Glutamatergic neuron (in vitro differentiated cells): ENCODE measurements around the gene GAPVD1. TPM values are rescaled to one million over a fixed set of nuclear protein-coding genes. Genes with fewer than 3 reads are reported as not detected.

Experiments used
- DNase-seq: peaks from one replicate; pipeline ENCODE4 v3.0.0; 2022
- H3K27ac Mint-ChIP-seq: one replicate; pipeline ENCODE4 v1.8.0; 2020; ENCODE audit warnings: mild to moderate bottlenecking, mixed read lengths, inconsistent platforms; ENCODE audit not compliant: unreplicated experiment
- H3K27me3 Mint-ChIP-seq: one replicate; pipeline ENCODE4 v1.8.0; 2020; ENCODE audit warnings: mild to moderate bottlenecking, moderate library complexity, mixed read lengths, inconsistent platforms; ENCODE audit not compliant: unreplicated experiment
- H3K36me3 Mint-ChIP-seq: one replicate; pipeline ENCODE4 v1.8.0; 2020; ENCODE audit warnings: mild to moderate bottlenecking, mixed read lengths, inconsistent platforms; ENCODE audit not compliant: unreplicated experiment
- H3K4me1 Mint-ChIP-seq: one replicate; pipeline ENCODE4 v1.8.0; 2020; ENCODE audit warnings: mild to moderate bottlenecking, low read depth, mixed read lengths, inconsistent platforms; ENCODE audit not compliant: unreplicated experiment
- H3K4me3 Mint-ChIP-seq: one replicate; pipeline ENCODE4 v1.8.0; 2020; ENCODE audit warnings: mild to moderate bottlenecking, mixed read lengths, inconsistent platforms; ENCODE audit not compliant: unreplicated experiment
- H3K9me3 Mint-ChIP-seq: one replicate; pipeline ENCODE4 v1.8.0; 2020; ENCODE audit warnings: mild to moderate bottlenecking, moderate library complexity, mixed read lengths, inconsistent platforms; ENCODE audit not compliant: unreplicated experiment
- total RNA-seq: library from RNA; stranded (reverse); fragmentation: NEBNext Ultra II Directional; extraction: Animal tissue kit (Norgen Biotek cat#: 25700); gene quantifications from one replicate; pipeline ENCODE4 v1.2.1, GENCODE V29; 2021; ENCODE audit not compliant: unreplicated experiment
- TF ChIP-seq, protein P1 (sequence below): fragments of 200-600 bp; sonication (generic); IDR thresholded peaks from one replicate; pipeline ENCODE4 v1.5.0; 2021; ENCODE audit not compliant: partially characterized antibody, unreplicated experiment

Gene GAPVD1
- total RNA-seq, 1 donor from 2014 or later: 59.2 TPM

DNA sequence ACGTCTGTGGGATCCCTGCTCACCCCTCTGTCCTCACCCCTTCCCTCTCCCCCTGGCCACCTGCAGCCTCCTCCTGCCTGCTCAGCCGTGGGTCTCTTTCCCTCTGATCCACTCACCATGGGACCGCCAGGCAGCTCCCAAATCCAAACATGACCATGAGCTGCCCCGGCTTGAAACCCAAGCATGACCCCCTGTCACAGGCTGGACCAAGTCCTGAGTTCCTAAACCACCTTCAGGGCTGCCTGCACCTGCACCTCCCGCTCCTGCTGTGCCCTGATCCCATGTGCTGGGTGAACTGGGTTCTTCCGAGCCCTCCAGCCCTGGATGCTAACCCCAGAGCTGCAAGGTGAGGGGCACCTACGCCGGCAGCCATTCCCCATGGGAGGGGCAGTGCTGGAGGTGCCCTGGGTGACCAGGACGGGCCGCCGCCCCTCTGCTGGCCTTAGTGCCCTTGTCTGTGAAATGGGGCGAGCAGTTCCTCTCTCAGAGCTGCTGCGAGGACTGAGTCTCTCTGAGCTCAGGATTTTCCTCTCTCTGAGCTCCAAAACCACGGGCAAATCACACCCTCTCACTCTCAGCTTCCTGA, 149.6 kb downstream of the GAPVD1 start:
- peaks cover 13% of the 10 kb centered on the region for H3K27me3 Mint-ChIP-seq
- H3K36me3 Mint-ChIP-seq: peaks cover 10% of the 10 kb centered on the region
- no peak overlapping the region for H3K27ac Mint-ChIP-seq
- no peak overlapping the region for H3K4me3 Mint-ChIP-seq
- DNase-seq: no peak
- TF ChIP-seq, protein P1, sequence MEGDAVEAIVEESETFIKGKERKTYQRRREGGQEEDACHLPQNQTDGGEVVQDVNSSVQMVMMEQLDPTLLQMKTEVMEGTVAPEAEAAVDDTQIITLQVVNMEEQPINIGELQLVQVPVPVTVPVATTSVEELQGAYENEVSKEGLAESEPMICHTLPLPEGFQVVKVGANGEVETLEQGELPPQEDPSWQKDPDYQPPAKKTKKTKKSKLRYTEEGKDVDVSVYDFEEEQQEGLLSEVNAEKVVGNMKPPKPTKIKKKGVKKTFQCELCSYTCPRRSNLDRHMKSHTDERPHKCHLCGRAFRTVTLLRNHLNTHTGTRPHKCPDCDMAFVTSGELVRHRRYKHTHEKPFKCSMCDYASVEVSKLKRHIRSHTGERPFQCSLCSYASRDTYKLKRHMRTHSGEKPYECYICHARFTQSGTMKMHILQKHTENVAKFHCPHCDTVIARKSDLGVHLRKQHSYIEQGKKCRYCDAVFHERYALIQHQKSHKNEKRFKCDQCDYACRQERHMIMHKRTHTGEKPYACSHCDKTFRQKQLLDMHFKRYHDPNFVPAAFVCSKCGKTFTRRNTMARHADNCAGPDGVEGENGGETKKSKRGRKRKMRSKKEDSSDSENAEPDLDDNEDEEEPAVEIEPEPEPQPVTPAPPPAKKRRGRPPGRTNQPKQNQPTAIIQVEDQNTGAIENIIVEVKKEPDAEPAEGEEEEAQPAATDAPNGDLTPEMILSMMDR: no peak
- H3K9me3 Mint-ChIP-seq: peaks cover 11% of the 10 kb centered on the region
- peaks cover 14% of the 10 kb centered on the region for H3K4me1 Mint-ChIP-seq

DNA sequence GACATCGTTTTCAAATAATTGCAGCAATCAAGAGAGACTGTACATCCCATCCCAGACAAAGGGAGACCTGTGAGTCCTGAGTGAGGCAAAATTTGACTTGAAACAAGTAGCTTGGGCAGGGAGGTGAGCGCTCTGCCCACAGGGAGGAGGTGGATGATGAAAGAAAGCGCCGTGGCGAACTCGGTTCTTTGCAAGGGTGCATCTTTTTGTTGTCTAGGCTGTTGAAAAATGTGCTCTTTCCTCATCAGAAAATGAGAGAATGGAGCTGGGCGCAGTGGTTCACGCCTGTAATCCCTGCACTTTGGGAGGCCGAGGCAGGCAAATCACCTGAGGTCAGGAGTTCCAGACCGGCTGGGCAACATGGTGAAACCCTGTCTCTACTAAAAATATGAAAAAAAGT, 150.5 kb downstream of the GAPVD1 start:
- H3K27ac Mint-ChIP-seq: no peak overlapping the region
- H3K9me3 Mint-ChIP-seq: peaks cover 15% of the 10 kb centered on the region
- TF ChIP-seq, protein P1: no peak
- H3K27me3 Mint-ChIP-seq: peaks cover 15% of the 10 kb centered on the region
- H3K4me3 Mint-ChIP-seq: no peak overlapping the region
- H3K36me3 Mint-ChIP-seq: peaks cover 9% of the 10 kb centered on the region
- H3K4me1 Mint-ChIP-seq: peaks cover 16% of the 10 kb centered on the region
- no peak for DNase-seq

DNA sequence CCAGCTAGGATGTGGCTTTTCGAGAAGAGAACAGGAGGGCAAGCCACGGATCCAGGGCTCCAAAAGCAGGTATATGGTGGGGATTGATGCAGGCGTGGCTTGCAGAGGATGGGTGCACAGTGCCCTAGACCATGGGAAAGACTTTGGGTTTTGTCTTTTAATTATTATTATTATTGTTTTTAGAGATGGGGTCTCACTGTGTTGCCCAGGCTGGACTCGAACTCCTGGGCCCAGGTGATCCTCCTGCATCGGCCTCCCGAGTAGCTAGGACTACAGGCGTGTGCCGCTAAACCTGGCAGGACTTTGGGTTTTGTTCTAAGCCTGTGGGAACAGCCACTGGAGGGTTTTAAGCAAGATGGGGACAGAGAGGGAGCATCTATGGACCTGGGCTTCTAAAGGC, 152.0 kb downstream of the GAPVD1 start:
- Mint-ChIP-seq H3K27ac (no peak overlapping the region), H3K4me3 (no peak overlapping the region), H3K4me1 (peaks cover 12% of the 10 kb centered on the region), H3K36me3 (peaks cover 9% of the 10 kb centered on the region), H3K27me3 (peaks cover 12% of the 10 kb centered on the region), H3K9me3 (peaks cover 12% of the 10 kb centered on the region)
- TF ChIP-seq, protein P1: no peak
- DNase-seq: no peak

DNA sequence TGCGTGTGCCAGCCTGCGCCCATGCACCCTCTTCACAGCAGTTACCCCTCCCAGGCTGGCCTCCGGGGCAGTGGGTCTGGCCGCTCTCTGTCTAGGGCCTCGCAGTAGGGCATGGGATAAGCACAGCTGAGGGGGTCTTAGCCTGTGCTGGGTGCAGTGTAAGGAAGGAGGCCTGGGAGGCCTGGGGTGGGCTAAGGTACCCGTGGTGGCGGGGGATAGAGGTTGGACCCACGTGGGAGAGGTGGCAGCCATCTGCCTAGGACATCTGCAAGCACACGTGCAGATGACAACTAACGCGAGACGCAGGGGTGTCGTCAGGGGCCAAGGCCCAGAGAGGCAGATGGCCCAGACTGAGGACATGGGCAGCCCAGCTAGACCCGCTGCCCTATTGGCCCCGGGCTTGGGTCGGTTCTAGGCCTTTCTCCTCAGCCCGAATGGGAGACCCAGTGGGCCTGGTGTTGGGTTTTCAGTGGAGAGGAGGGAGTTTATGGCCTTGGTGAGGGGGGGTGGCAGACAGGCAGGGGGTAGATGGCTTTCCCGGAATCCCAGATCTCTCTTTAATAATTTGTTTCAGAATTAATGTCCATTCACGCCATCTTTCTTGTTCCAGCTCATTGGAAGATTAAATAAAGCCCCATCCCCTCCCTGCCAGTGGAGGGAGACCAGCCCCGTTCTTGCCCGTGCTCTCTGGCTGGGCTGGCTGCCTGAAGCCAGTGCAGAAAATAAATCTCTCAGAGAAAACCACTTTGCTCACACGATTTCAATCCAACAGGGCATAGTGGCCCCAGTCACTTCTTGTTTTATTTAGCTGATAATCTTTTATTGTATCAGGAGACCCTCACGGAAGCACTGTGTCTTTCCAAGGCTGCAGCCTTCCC, 154.2 kb downstream of the GAPVD1 start:
- DNase-seq: no peak
- Mint-ChIP-seq H3K4me1 (peaks cover 5% of the 10 kb centered on the region), H3K27me3 (peaks cover 5% of the 10 kb centered on the region), H3K9me3 (peaks cover 10% of the 10 kb centered on the region), H3K4me3 (no peak overlapping the region), H3K27ac (peak overlapping the region; percentile 11), H3K36me3 (no peaks in the 10 kb centered on the region)
- TF ChIP-seq, protein P1: no peak

DNA sequence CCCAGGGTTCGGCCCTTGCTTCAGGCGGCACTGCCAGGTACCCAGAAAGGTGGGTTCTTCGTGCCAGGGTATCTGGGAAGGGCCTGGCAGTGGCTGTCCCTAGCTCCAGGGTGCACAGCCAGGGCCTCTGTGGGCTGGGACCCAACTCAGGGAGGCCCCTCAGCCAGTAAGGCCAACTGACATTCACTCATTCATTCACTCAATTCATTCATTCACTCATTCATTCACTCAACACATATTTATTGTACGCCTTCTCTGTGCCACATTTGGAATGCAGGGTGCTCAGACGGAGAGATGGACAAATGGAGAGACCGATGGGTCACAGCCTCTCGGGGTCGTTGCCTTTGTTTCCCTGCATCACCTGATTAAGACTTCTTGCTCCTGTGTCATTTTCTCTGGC, 154.9 kb downstream of the GAPVD1 start:
- DNase-seq: no peak
- Mint-ChIP-seq H3K27me3 (peaks cover 5% of the 10 kb centered on the region), H3K9me3 (peaks cover 10% of the 10 kb centered on the region), H3K4me1 (peaks cover 5% of the 10 kb centered on the region), H3K36me3 (no peaks in the 10 kb centered on the region), H3K27ac (no peak overlapping the region), H3K4me3 (no peak overlapping the region)
- TF ChIP-seq, protein P1: no peak
